WTC11 (cell line): ENCODE measurements around the gene PNMA6E.

Experiments used
- ZNF416 ChIP-seq: fragments of 250-450 bp; sonication (Bioruptor Pico); IDR thresholded peaks from 2 replicates; pipeline ENCODE4 v1.9.0; 2021; ENCODE audit warnings: mild to moderate bottlenecking, inconsistent platforms
- TF ChIP-seq, protein P1 (sequence below): sonication (generic); formaldehyde crosslinking; conservative IDR thresholded peaks from 2 replicates; pipeline ENCODE4 v1.8.1; 2022; ENCODE audit warnings: mild to moderate bottlenecking, missing genetic modification reagents

- no peak for TF ChIP-seq ZNF416
- TF ChIP-seq, protein P1, sequence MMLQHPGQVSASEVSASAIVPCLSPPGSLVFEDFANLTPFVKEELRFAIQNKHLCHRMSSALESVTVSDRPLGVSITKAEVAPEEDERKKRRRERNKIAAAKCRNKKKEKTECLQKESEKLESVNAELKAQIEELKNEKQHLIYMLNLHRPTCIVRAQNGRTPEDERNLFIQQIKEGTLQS (CRISPR knock-in tag), result no peak
Measured at GRCh38 chrX:153409414-153410101, 8.4 kb upstream of the PNMA6E start.
